ENCODE results near the gene STK39. TPM values are rescaled to one million over a fixed set of nuclear protein-coding genes. Genes with fewer than 3 reads are reported as not detected.

Gene STK39
- total and polyA plus RNA-seq, 2 donors (not counting 1 experiment from before 2014, with no cell fraction given) = 2.3 to 14.6 TPM

- TF ChIP-seq EZH2 (IDR thresholded peaks at IDR 0.05; ENCODE audit: borderline replicate concordance, insufficient read depth, low read depth, low read length, poor library complexity, severe bottlenecking) (no peak), CTCF (IDR thresholded peaks at IDR 0.05) (no peak)
- ChIA-PET POLR2A (no interaction called here), CTCF (no interaction called here)
- no peak overlapping the region for H3K9ac ChIP-seq (ENCODE audit: low read length)
- intact Hi-C loops (cut with micrococcal nuclease) = no loop called here
- no peaks in the 10 kb centered on the region for H3K9me3 ChIP-seq (ENCODE audit: control extremely low read depth in 1 of 3, control insufficient read depth in 2 of 3, insufficient read depth in 1 of 3, low read length in 2 of 3)
- WGBS (ENCODE audit: insufficient coverage) = 100% methylated on average over 1 of the region's 2 CpGs
- H4K20me1 ChIP-seq (ENCODE audit: control insufficient read depth, insufficient read depth, low read length, poor library complexity, severe bottlenecking) = no peaks in the 10 kb centered on the region
- no peaks in the 10 kb centered on the region for H3K27me3 ChIP-seq (replicated peaks in 1 of 4; ENCODE audit: control extremely low read depth in 1 of 4, control insufficient read depth in 3 of 4, insufficient read depth in 4 of 4, low read length in 3 of 4)
- Mint-ChIP-seq H3K27me3 (peaks cover 4% of the 10 kb centered on the region), H3K27ac (no peak overlapping the region), H3K4me1 (no peaks in the 10 kb centered on the region), H3K9me3 (ENCODE audit: insufficient read depth) (no peaks in the 10 kb centered on the region), H3K4me3 (no peak overlapping the region)
- no peak for DNase-seq
- H3K4me2 ChIP-seq (replicated peaks; ENCODE audit: low read depth, low read length, poor library complexity, severe bottlenecking) = no peak overlapping the region
- no peak overlapping the region for H2AFZ ChIP-seq (ENCODE audit: insufficient read depth, low read depth, low read length, poor library complexity, severe bottlenecking)
- no peak for ATAC-seq (ENCODE audit: low read depth)
- no peaks in the 10 kb centered on the region for H3K36me3 ChIP-seq (replicated peaks in 1 of 2; ENCODE audit: control extremely low read depth in 1 of 2, control insufficient read depth in 1 of 2, extremely low read depth in 1 of 2, insufficient read depth in 2 of 2, low read length in 1 of 2)
- H3K4me3 ChIP-seq (ENCODE audit: control extremely low read depth in 1 of 5, extremely low read depth in 1 of 5, insufficient read depth in 1 of 5, low read depth in 2 of 5, low read length in 4 of 5) = no peak overlapping the region
- H3K79me2 ChIP-seq (ENCODE audit: control insufficient read depth, insufficient read depth, low read length) = no peaks in the 10 kb centered on the region
- no peaks in the 10 kb centered on the region for H3K4me1 ChIP-seq (ENCODE audit: control insufficient read depth in 2 of 2, insufficient read depth in 2 of 2, low read length in 2 of 2)
- no peak overlapping the region for H3K27ac ChIP-seq (ENCODE audit: low read length in 2 of 2)
Measured at GRCh38 chr2:168286535-168286934, 39.1 kb upstream of the STK39 start.

DNA sequence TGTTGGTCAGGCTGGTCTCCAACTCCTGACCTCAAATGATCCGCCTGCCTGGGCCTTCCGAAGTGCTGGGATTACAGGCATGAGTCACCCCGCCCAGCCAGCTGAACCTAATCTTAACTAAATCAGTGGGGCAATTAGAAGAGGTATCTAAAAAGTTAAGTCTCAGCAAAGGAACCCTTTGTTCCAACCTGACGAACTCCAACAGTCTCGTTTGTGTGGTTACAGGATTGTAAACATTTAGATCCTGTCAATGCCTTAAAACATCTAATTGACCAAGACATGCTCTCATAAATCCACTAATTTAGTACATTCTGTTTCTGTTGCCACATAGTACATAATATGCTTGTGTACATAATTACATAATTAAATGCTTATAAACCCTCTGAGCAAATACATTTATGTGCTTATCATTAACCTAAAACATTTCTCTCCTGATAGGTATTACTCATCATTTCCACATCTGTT lies 31.1 kb upstream of the STK39 start:
- DNase-seq (no peak), ATAC-seq (ENCODE audit: low read depth) (no peak)
- POLR2A ChIA-PET = no interaction called here
- Histone ChIP-seq H3K27ac (ENCODE audit: low read length in 2 of 2) (no peak overlapping the region), H2AFZ (ENCODE audit: insufficient read depth, low read depth, low read length, poor library complexity, severe bottlenecking) (no peak overlapping the region), H3K9me3 (ENCODE audit: control extremely low read depth in 1 of 3, control insufficient read depth in 2 of 3, insufficient read depth in 1 of 3, low read length in 2 of 3) (no peaks in the 10 kb centered on the region), H3K9ac (ENCODE audit: low read length) (no peak overlapping the region), H3K4me3 (ENCODE audit: control extremely low read depth in 1 of 5, extremely low read depth in 1 of 5, insufficient read depth in 1 of 5, low read depth in 2 of 5, low read length in 4 of 5) (no peak overlapping the region), H3K36me3 (replicated peaks in 1 of 2; ENCODE audit: control extremely low read depth in 1 of 2, control insufficient read depth in 1 of 2, extremely low read depth in 1 of 2, insufficient read depth in 2 of 2, low read length in 1 of 2) (no peaks in the 10 kb centered on the region), H3K4me1 (ENCODE audit: control insufficient read depth in 2 of 2, insufficient read depth in 2 of 2, low read length in 2 of 2) (no peaks in the 10 kb centered on the region), H3K27me3 (replicated peaks in 1 of 4; ENCODE audit: control extremely low read depth in 1 of 4, control insufficient read depth in 3 of 4, insufficient read depth in 4 of 4, low read length in 3 of 4) (no peaks in the 10 kb centered on the region), H3K79me2 (ENCODE audit: control insufficient read depth, insufficient read depth, low read length) (no peaks in the 10 kb centered on the region), H3K4me2 (replicated peaks; ENCODE audit: low read depth, low read length, poor library complexity, severe bottlenecking) (no peak overlapping the region), H4K20me1 (ENCODE audit: control insufficient read depth, insufficient read depth, low read length, poor library complexity, severe bottlenecking) (no peaks in the 10 kb centered on the region)
- H3K27me3 Mint-ChIP-seq = peaks cover 8% of the 10 kb centered on the region
- TF ChIP-seq CTCF (IDR thresholded peaks at IDR 0.05) (no peak), EZH2 (IDR thresholded peaks at IDR 0.05; ENCODE audit: borderline replicate concordance, insufficient read depth, low read depth, low read length, poor library complexity, severe bottlenecking) (no peak)
- no peak overlapping the region for H3K27ac Mint-ChIP-seq
- CTCF ChIA-PET = no interaction called here
- intact Hi-C loops (cut with micrococcal nuclease) = no loop called here
- no peak overlapping the region for H3K4me3 Mint-ChIP-seq
- 100% methylated on average over 3 of the region's 5 CpGs for WGBS (ENCODE audit: insufficient coverage)
- H3K4me1 Mint-ChIP-seq = no peaks in the 10 kb centered on the region
- H3K9me3 Mint-ChIP-seq (ENCODE audit: insufficient read depth) = no peaks in the 10 kb centered on the region

Measured in B cell (primary cell).